ENCODE measurements around the gene ZBTB43. TPM values are rescaled to one million over a fixed set of nuclear protein-coding genes. Genes with fewer than 3 reads are reported as not detected.

The ZBTB43 gene
- total RNA-seq, 1 experiment from 2014 or later = 15.4 TPM

- ATAC-seq (no peak), DNase-seq (ENCODE audit: low read depth, low spot score) (no peak)
- TF ChIP-seq ATF3 (IDR thresholded peaks at IDR 0.05) (no peak), EZH2phosphoT487 (IDR thresholded peaks at IDR 0.05; ENCODE audit: borderline replicate concordance) (no peak), ELF1 (IDR thresholded peaks at IDR 0.05; ENCODE audit: borderline replicate concordance, low read depth) (no peak), CBX3 (IDR thresholded peaks at IDR 0.05; ENCODE audit: low read depth) (no peak), ZBTB33 (IDR thresholded peaks at IDR 0.05; ENCODE audit: extremely low read depth, insufficient replicate concordance, low read length) (no peak), TCF7L2 (IDR thresholded peaks at IDR 0.05; ENCODE audit: borderline replicate concordance, extremely low read depth, insufficient read depth, insufficient read length) (no peak), RAD21 (IDR thresholded peaks at IDR 0.05; ENCODE audit: low read depth) (no peak), SIN3A (IDR thresholded peaks at IDR 0.05; ENCODE audit: low read depth) (no peak), ZNF274 (IDR thresholded peaks at IDR 0.05; ENCODE audit: low read depth, low read length) (no peak)
- TF ChIP-seq, protein P1, sequence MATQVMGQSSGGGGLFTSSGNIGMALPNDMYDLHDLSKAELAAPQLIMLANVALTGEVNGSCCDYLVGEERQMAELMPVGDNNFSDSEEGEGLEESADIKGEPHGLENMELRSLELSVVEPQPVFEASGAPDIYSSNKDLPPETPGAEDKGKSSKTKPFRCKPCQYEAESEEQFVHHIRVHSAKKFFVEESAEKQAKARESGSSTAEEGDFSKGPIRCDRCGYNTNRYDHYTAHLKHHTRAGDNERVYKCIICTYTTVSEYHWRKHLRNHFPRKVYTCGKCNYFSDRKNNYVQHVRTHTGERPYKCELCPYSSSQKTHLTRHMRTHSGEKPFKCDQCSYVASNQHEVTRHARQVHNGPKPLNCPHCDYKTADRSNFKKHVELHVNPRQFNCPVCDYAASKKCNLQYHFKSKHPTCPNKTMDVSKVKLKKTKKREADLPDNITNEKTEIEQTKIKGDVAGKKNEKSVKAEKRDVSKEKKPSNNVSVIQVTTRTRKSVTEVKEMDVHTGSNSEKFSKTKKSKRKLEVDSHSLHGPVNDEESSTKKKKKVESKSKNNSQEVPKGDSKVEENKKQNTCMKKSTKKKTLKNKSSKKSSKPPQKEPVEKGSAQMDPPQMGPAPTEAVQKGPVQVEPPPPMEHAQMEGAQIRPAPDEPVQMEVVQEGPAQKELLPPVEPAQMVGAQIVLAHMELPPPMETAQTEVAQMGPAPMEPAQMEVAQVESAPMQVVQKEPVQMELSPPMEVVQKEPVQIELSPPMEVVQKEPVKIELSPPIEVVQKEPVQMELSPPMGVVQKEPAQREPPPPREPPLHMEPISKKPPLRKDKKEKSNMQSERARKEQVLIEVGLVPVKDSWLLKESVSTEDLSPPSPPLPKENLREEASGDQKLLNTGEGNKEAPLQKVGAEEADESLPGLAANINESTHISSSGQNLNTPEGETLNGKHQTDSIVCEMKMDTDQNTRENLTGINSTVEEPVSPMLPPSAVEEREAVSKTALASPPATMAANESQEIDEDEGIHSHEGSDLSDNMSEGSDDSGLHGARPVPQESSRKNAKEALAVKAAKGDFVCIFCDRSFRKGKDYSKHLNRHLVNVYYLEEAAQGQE (IDR thresholded peaks at IDR 0.05; ENCODE audit: low read depth) = no peak
- Histone ChIP-seq H4K20me1 (ENCODE audit: insufficient read depth) (no peaks in the 10 kb centered on the region), H3K9ac (ENCODE audit: low read length) (no peak overlapping the region), H3K27ac (ENCODE audit: low read depth, low read length) (no peak overlapping the region), H2AFZ (ENCODE audit: low read depth, low read length, poor library complexity, severe bottlenecking) (no peak overlapping the region), H3K9me3 (ENCODE audit: control insufficient read depth in 1 of 2, insufficient read depth in 1 of 2, low read depth in 1 of 2, low read length in 2 of 2) (no peaks in the 10 kb centered on the region), H3K4me2 (ENCODE audit: low read length) (no peak overlapping the region), H3K79me2 (ENCODE audit: insufficient read depth, low read length) (peaks cover 16% of the 10 kb centered on the region), H3K27me3 (ENCODE audit: insufficient read depth, low read length) (peaks cover 2% of the 10 kb centered on the region; the same call in 1 of the 2 replicates), H3K4me3 (replicated peaks in 1 of 2; ENCODE audit: low read depth in 1 of 2, low read length in 2 of 2) (no peak overlapping the region), H3K4me1 (ENCODE audit: control insufficient read depth in 1 of 2, insufficient read depth in 2 of 2, low read length in 2 of 2) (peaks cover 6 to 16% of the 10 kb centered on the region in 2 experiments; a peak in 3 of 4 replicates), H3K9me2 (ENCODE audit: insufficient read depth) (no peaks in the 10 kb centered on the region), H3K36me3 (ENCODE audit: control insufficient read depth in 1 of 2, insufficient read depth in 2 of 2, low read length in 2 of 2) (no peaks in the 10 kb centered on the region)
- POLR2A ChIA-PET = no interaction called here
- no TSS peak for BruUV-seq (replicated peaks)
- CTCF ChIA-PET = no interaction called here
- intact Hi-C loops (cut with micrococcal nuclease) = no loop called here
- RAD21 ChIA-PET (ENCODE audit: low non-redundant PET in 1 of 2, low total read pairs in 2 of 2, uncharacterized antibody in 2 of 2, unreplicated experiment in 2 of 2) = no interaction called here
These were observed 52.6 kb downstream of the ZBTB43 start for GRCh38 chr9:126857261-126857960.

Data from HCT116 (cell line).